GM21423 (cell line): ENCODE measurements around the gene ZMYM5.
"Not testable (repeated sequence)": the region's sequence is repeated elsewhere in the genome, so short reads cannot be mapped to it uniquely, and the experiment has no call there.

Source experiments
- ATAC-seq: cut with Tn5 transposase; IDR thresholded peaks from one replicate; pipeline ENCODE4 v1.9.1; 2021; ENCODE audit warnings: mild to moderate bottlenecking, moderate library complexity; ENCODE audit not compliant: unreplicated experiment

The ZMYM5 gene

DNA sequence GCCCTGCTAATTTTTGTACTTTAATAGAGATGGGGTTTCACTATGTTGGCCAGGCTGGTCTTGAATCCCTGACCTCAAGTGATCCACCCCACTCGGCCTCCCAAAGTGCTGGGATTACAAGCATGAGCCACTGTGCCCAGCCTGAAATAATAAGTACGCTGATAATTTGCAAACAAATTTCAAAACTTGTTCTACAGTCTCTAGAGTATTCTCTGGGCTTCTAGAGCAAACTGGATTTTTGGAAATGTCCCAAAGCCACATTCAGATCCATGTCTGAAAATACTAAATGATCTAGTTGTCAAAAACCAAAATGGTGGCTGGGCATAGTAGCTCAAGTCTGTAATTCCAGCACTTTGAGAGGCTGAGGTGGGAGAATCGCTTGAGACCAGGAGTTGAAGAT is 40.8 kb downstream of the ZMYM5 start:
- no peak for ATAC-seq

DNA sequence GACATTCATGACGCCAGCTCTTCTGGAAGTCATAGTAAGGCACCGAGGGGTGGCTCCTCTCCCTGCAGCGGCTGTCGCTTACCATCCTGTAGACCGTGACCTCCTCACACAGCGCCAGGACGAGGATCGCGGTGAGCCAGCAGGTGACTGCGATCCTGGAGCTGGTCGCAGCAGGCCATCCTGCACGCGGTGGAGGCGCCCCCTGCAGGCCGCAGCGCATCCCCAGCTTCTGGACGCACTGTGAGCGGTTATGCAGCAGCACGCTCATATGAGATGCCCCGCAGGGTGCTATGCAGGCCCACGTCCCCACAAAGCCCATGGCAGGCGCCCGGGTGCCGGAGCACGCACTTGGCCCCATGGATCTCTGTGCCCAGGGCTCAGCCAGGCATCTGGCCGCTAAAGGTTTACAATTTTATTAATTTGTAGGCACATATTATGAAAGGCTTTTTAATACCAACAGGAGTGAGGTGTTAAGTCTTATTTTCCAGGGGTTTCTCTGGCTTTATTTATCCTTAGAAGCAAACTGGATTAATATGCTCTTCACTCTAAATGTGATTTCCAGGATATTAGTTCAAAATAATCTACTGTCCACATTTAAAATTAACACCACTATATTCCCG is 45.1 kb downstream of the ZMYM5 start:
- no peak for ATAC-seq

DNA sequence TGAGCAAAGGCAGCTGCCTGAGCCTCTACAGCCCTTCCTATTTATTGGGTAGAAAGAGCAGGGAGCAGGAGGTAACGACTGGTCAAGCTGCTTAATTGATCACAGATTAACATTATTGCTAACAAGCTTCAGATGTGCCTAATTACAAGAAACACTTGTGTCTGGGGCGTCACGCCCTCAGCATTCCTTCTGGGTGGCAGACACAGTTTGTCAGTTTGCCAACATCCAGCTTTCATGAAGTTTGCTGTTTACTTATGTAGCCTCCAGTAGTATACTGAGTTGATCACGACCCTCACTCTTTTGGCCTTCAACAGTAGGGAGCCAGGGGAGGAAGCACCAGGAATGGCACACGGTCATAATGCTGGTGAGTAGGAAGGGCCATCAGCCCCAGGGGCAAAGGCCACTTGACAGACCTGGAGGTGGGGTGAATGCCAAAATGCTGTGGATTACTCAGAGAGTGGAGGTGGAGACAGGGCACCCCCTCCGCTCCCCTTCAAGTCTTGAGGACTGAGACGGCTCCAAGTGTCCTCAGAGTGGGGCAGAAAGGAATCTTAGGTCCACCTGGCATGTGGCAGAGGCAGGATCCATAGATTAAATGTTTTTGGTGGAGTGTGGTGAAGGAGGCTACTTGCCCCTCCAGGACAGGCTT is 45.8 kb downstream of the ZMYM5 start:
- no peak for ATAC-seq

DNA sequence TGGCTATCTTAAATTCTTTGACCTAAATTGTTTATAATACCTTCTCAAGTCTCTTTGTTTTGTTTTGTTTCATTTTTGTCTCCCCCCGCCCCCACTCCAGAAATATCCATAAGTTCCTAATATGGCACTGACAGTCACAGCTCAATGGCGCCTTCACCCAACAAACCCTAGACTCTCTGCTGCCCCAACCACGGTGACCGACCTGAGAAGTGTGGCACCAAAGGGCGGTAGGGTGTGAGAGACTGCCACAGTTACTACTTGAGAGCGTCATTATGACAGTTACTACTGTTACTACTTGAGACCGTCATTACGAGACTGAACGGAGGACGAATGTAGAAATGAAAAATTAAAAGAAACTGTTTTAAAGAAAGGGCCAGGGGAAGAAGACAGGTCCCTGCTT is 46.3 kb downstream of the ZMYM5 start:
- ATAC-seq, result no peak

DNA sequence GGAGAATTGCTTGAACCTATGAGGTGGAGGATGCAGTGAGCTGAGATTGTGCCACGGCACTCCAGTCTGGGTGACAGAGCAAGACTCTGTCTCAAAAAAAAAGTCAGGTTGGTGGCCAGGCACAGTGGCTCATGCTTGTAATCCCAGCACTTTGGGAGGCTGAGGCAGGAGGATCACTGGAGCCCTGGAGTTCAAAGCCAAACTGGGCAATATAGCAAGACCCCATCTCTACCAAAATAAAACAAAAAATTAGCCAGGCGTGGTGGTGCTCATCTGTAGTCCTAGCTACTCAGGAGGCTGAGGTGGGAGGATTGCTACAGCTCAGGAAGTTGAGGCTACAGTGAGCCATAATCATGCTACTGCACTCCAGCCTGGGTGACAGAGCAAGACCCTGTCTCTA is 47.6 kb downstream of the ZMYM5 start:
- ATAC-seq, result not testable (repeated sequence)

GRCh38 chr13:19810996-19811881 is 52.2 kb downstream of the ZMYM5 start:
- no peak for ATAC-seq

GRCh38 chr13:19810151-19810550 is 53.3 kb downstream of the ZMYM5 start:
- no peak for ATAC-seq

GRCh38 chr13:19805765-19806164 is 57.7 kb downstream of the ZMYM5 start:
- no peak for ATAC-seq

GRCh38 chr13:19795956-19796355 is 67.5 kb downstream of the ZMYM5 start:
- no peak for ATAC-seq

- no peak for ATAC-seq
Observed at GRCh38 chr13:19794631-19795030, 68.8 kb downstream of the ZMYM5 start.

GRCh38 chr13:19791953-19792537 is 71.4 kb downstream of the ZMYM5 start:
- no peak for ATAC-seq

DNA sequence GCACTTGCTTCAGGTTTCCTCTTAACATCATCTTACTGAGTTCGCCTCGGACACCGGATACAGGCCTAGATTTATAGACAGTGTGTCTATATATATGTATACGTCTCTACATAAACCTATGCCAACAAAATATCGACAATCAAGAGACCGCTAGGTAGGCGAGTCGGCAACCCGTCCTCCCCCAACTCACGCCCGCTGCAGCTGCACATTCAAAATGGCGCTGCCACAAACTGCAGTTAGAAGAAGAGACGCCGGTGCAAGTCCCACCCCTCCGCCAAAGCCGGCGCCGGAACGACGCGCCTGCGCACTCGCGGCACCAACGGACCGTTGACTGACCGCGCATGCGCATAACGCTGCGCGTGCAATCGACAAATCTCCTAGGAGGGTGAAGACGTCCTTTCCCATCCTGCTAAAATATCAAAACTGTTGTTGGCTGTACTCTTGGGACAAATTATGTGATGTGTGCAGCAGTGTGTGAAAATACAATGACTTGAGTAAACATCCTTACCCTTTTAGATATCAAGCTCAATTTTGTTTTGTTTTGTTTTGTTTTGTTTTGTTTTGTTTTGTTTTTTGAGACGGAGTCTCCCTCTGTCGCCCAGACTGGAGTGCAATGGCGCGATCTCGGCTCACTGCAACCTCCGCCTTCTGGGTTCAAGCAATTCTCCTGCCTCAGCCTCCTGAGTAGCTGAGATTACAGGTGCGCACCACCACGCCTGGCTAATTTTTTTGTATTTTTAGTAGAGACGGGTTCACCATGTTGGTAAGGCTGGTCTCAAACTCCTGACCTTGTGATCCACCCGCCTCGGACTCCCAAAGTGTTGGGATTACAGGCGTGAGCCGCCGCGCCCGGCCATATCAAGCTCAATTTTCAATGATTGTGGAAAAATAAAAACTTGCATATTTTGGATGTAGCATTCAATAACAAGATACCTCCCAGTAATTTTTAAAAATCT is 80.4 kb downstream of the ZMYM5 start, which contains the start of gene PSPC1:
PSPC1 (minus strand) TSS at position 219 of the 956 bp plus-strand sequence; CDS start at position 31, 188 bp downstream.
- peak; percentile 93 for ATAC-seq

GRCh38 chr13:19782049-19782726 is 81.3 kb downstream of the ZMYM5 start:
- peak; percentile 38 for ATAC-seq

- ATAC-seq, result no peak
Observed at GRCh38 chr13:19781526-19781925, 81.9 kb downstream of the ZMYM5 start.

GRCh38 chr13:19780753-19781418 is 82.6 kb downstream of the ZMYM5 start:
- not testable (repeated sequence) for ATAC-seq
